Adrenal gland (tissue), 12 donors: ENCODE measurements around the gene CYP11A1. TPM values are rescaled to one million over a fixed set of nuclear protein-coding genes. Genes with fewer than 3 reads are reported as not detected.
A peak's percentile ranks its signal among the peaks of the same experiment; 100 is the strongest.

Source experiments
- DNase-seq, 7 donors: peaks; one replicate each; pipeline ENCODE4 v3.0.0-alpha.2; 2019 to 2020
- H3K27ac ChIP-seq, 5 donors: fragments of 200-600 bp; sonication (generic) in 4 of 5; 1 replicate in 3 of 5; 2 replicates in 2 of 5; pipeline versions ENCODE4 v1.5.1 to v1.8.0; 2016 to 2020; ENCODE audit warnings: mild to moderate bottlenecking in 1 of 5
- H3K27me3 ChIP-seq: fragments of 200-600 bp; 2 replicates; pipeline ENCODE4 v1.8.0; 2021
- H3K36me3 ChIP-seq, 2 donors: fragments of 200-600 bp; replicated peaks in 1 of 2; 1 replicate in 1 of 2; 2 replicates in 1 of 2; pipeline versions ENCODE4 v1.5.1 to v1.8.0; 2018 to 2022
- H3K4me1 ChIP-seq, 2 donors: fragments of 200-600 bp; replicated peaks in 1 of 2; 1 replicate in 1 of 2; 2 replicates in 1 of 2; pipeline versions ENCODE4 v1.5.1 to v1.8.0; 2018 to 2021
- H3K4me3 ChIP-seq, 4 donors: fragments of 200-600 bp; sonication (generic) in 3 of 4; one replicate each; pipeline ENCODE4 v1.5.1; 2016 to 2018
- H3K9me3 ChIP-seq, 3 donors: fragments of 200-600 bp; sonication (generic) in 1 of 3; replicated peaks in 1 of 3; 1 replicate in 2 of 3; 2 replicates in 1 of 3; pipeline versions ENCODE4 v1.5.1 to v1.8.0; 2016 to 2021
- POLR2A ChIP-seq, 2 donors: fragments of 450-650 bp; IDR thresholded peaks; one replicate each; pipeline ENCODE4 v1.6.1; 2017; ENCODE audit warnings: antibody characterized with exemption in 2 of 2, mild to moderate bottlenecking in 2 of 2, moderate library complexity in 1 of 2
- WGBS, 4 donors: extraction: QIAGEN DNeasy Blood & Tissue Kit in 2 of 4; methylation state at CpG; one replicate each; pipeline versions ENCODE4 v1.1.5 to v1.1.7; 2013 to 2017; 5-methylcytosine and 5-hydroxymethylcytosine counted together
- intact Hi-C, 2 donors: fragments of 100-400 bp; cut with DNase I; formaldehyde crosslinking; loops; one replicate each; pipeline versions ENCODE4 v1.14.1 to v1.15.0; 2022 to 2023
- polyA plus RNA-seq, 3 donors: library from polyadenylated mRNA; stranded (reverse); fragments of 200-250 nt in 2 of 3; fragments of 350-450 nt in 1 of 3; fragmentation: Illumina TruSeq in 1 of 3; extraction: RNeasy Lipid Tissue Mini Kit (QIAGEN cat#74804) in 1 of 3; gene quantifications; one replicate each; pipeline ENCODE4 v1.2.3, GENCODE V29; 2013 to 2014
- total RNA-seq, 9 donors: library from RNA; depleted of rRNA in 4 of 9; stranded (reverse); fragments of >200 nt in 4 of 9; fragments of 120-200 nt in 1 of 9; fragmentation: NEBNext Ultra II Directional in 1 of 9; extraction: Animal tissue kit (Norgen Biotek cat#: 25700) in 1 of 9; gene quantifications; one replicate each; pipeline versions ENCODE4 v1.1.0 to v1.2.4, GENCODE V29; 2013 to 2023
- TF ChIP-seq, protein P1 (sequence below), 6 experiments: fragments of 450-650 bp in 4 of 6; fragments of 200-600 bp in 2 of 6; sonication (generic) in 1 of 6; IDR thresholded peaks; 1 replicate in 5 of 6; 2 replicates in 1 of 6; pipeline versions ENCODE4 v1.5.1 to v1.8.0; 2016 to 2021; ENCODE audit warnings: antibody characterized with exemption in 6 of 6, mild to moderate bottlenecking in 2 of 6, moderate library complexity in 1 of 6
- donor health status: healthy with polysubstance abuse.
- donor health status: Bipolar disorder and iron deficiency.
- donor health status: DM: yes; HTN: yes; CAD: no.
- donor health status: DM: no; HTN: no; CAD: no.
- donor health status: DM: no; HTN: no; CAD: no.
- donor health status: DM: yes; HTN: yes; CAD: no.

CYP11A1 gene
- total and polyA plus RNA-seq, 12 donors = 233 to 5,219 (median 1,366) TPM

DNA sequence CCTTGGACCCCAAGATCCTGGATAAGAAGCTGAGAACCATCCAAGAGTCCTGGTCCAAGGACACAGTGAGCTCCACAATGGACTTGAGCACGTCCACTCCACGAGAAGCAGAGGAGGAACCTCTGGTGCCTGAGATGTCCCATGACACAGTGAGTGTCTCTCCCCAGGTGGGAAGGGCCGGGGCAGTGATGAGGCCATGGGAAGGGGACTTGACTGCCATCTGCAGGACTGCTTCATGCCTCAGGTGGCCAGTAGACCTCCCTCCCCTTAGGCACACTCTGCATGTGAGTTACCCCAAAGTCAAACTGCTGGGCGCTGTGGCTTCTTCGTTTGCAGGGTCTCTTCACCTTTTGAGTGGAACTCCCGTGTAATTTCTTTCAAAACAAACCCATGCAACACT lies 71.6 kb downstream of the CYP11A1 start:
- 68 to 83% (median 74%) methylated on average over 5 to 6 of the region's 6 CpGs for WGBS, 4 donors
- Histone ChIP-seq H3K27me3 (no peaks in the 10 kb centered on the region), H3K27ac (no peak overlapping the region), H3K36me3 (no peaks in the 10 kb centered on the region), H3K4me1 (no peaks in the 10 kb centered on the region), H3K9me3 (no peaks in the 10 kb centered on the region), H3K4me3 (no peak overlapping the region)
- DNase-seq = no peak
- intact Hi-C loops = no loop called here
- TF ChIP-seq POLR2A (IDR thresholded peaks at IDR 0.05) = no peak
- TF ChIP-seq, protein P1, sequence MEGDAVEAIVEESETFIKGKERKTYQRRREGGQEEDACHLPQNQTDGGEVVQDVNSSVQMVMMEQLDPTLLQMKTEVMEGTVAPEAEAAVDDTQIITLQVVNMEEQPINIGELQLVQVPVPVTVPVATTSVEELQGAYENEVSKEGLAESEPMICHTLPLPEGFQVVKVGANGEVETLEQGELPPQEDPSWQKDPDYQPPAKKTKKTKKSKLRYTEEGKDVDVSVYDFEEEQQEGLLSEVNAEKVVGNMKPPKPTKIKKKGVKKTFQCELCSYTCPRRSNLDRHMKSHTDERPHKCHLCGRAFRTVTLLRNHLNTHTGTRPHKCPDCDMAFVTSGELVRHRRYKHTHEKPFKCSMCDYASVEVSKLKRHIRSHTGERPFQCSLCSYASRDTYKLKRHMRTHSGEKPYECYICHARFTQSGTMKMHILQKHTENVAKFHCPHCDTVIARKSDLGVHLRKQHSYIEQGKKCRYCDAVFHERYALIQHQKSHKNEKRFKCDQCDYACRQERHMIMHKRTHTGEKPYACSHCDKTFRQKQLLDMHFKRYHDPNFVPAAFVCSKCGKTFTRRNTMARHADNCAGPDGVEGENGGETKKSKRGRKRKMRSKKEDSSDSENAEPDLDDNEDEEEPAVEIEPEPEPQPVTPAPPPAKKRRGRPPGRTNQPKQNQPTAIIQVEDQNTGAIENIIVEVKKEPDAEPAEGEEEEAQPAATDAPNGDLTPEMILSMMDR (IDR thresholded peaks at IDR 0.05) = no peak

DNA sequence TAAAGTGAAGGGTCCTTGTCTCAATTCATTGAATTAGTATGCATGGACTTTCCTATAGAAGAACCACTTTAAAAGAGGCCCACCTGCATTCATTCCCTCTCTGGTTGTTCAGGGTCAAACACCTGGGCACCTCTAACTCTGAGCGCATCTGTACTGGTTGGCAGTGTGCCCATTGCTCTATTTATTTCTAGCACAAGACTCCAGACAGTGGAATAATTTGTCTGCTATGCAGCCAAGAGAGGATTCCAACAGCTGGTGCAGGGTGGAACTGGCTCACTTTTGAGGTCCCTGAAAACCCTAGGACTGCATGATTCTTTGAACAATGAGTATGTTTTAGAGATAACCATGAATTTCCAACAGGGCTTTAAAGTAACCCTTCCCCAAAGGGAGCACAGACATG lies 73.4 kb downstream of the CYP11A1 start:
- DNase-seq = no peak
- Histone ChIP-seq H3K27ac (no peak overlapping the region), H3K9me3 (no peaks in the 10 kb centered on the region), H3K4me3 (no peak overlapping the region), H3K27me3 (no peaks in the 10 kb centered on the region), H3K36me3 (no peaks in the 10 kb centered on the region), H3K4me1 (no peaks in the 10 kb centered on the region)
- TF ChIP-seq, protein P1 (IDR thresholded peaks at IDR 0.05) = no peak
- no peak for TF ChIP-seq POLR2A (IDR thresholded peaks at IDR 0.05)
- 29 to 60% (median 36%) methylated on average over 1 of the region's 1 CpG for WGBS, 4 donors
- intact Hi-C loops = no loop called here

DNA sequence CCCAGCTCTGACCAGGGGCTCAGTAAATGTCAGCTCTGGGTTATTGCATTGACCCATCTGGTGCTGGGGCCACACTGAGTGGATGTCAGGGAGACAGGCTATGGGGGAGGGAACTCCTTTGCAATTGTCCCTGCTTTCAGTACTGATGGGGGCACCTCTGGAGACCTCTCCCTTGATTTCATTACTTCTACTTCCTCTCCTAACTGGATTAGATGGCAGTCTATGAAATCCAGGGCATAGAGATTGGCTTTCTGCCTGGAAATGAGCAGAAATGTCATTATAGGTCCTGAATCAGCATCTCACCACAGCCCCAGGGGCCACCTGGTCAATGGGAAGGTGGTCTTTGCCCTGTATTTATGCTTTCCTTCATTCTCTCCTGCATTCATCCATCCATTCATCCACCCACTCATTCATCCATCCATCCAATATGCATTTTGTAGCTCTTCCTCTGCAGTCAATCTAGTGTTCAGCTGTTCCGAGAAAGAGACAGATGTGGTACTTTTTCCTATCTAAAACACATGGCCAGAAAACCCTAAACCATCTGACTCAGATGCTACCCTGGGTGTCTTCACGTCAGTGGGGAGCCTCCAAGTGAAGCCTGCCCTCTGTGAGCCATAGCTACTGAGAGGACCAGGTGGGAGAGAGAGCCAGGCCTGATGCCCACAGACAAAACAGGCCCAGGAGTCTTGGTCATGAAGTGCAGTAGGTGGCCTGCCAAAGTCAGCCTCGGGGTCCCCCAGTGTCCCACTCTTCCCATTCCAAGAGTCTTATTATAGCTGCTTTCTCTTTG lies 74.2 kb downstream of the CYP11A1 start:
- Histone ChIP-seq H3K4me1 (no peaks in the 10 kb centered on the region), H3K27ac (no peak overlapping the region), H3K36me3 (no peaks in the 10 kb centered on the region), H3K27me3 (no peaks in the 10 kb centered on the region), H3K4me3 (no peak overlapping the region), H3K9me3 (no peaks in the 10 kb centered on the region)
- TF ChIP-seq, protein P1 (IDR thresholded peaks at IDR 0.05) = no peak
- TF ChIP-seq POLR2A (IDR thresholded peaks at IDR 0.05) = no peak
- no peak for DNase-seq
- 65 to 82% (median 74%) methylated on average over 3 of the region's 3 CpGs for WGBS, 4 donors
- intact Hi-C loops = no loop called here

DNA sequence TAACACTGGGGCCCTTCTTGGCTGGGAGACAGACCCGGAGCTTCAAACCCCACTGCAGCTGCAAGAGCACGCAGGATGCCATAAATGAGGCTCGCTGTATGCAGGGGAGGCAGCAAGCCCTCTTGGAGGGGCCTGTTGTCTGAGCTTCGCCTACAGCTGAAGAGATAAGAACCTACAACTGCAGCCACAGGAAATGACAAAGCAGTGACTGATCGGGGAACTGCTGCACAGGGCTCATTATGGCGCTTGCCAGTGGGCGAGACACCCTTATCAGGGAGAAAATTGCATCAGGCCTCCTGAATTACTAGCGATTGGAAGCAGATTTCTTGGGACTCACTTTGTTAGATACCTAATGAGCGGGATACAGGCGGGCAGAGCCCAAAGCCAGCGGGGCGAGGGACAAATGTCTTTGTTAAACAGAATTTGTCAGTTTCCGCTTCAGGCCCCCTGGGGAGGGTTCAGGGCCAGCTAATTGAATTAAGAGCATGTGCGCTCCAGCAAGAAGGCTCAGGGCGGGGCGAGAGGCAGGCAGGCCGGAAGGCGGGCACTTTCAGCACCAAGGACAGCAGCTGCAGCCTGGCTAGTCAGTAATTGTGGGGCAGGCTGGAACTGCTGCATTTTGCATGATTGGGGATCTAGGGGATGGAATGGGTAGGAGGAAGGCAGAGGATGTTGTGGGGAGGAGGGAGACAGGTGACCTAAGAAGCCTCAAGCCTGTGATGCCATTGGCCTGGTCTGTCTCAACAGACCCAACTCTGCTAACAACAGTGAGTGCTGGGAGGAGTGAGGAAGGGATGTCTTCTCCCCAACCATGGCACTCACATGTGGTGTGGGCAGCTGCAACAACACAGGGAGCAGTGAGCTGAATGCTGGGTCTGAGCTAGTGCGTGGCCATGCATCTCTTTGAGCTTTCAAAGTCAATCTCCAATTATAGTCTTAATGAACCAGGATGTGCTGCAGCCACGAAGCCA lies 76.1 kb downstream of the CYP11A1 start:
- Histone ChIP-seq H3K27ac (no peak overlapping the region), H3K36me3 (no peaks in the 10 kb centered on the region), H3K9me3 (no peaks in the 10 kb centered on the region), H3K4me3 (no peak overlapping the region), H3K4me1 (no peaks in the 10 kb centered on the region), H3K27me3 (no peaks in the 10 kb centered on the region)
- intact Hi-C loops = no loop called here
- peak; percentile 75 to 90 (median 85) for DNase-seq
- TF ChIP-seq POLR2A (IDR thresholded peaks at IDR 0.05) = no peak
- TF ChIP-seq, protein P1 (IDR thresholded peaks at IDR 0.05) = no peak
- 13 to 16% (median 14%) methylated on average over 17 to 20 of the region's 20 CpGs for WGBS, 4 donors
